A673 (cell line): Measurements from ENCODE around the gene ANO4.

Experiments
- EZH2 ChIP-seq: fragments of 200-600 bp; sonication (generic); IDR thresholded peaks from 2 replicates; pipeline ENCODE4 v1.6.1; 2017; ENCODE audit warnings: borderline replicate concordance, low read depth, mild to moderate bottlenecking, mixed read lengths, antibody characterized with exemption, low read length; ENCODE audit not compliant: poor library complexity, severe bottlenecking
- TF ChIP-seq, protein P1 (sequence below): fragments of 300-800, 200-600 bp; sonication (generic); conservative IDR thresholded peaks from 2 replicates; pipeline ENCODE4 v1.5.1; 2017; ENCODE audit warnings: low read depth, mild to moderate bottlenecking, antibody characterized with exemption, low read length, moderate library complexity, mixed read lengths

DNA sequence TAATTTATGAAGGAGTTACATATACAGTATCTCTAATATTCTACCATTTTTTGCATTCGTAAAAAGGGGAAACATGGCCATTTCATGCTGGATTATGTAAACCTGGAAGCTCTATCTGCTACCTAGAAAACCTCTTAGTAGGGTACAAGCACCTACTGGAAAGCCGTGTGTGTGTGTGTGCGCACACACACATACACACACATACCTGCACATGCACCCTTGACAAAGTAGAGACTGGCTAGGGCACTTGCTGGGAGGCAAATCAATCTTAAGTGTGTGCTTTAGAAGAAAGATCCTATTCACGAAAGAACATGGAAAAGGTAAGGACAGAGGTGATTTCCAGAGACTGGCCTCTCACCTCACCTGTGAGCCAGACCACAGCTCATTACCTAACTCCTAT, 224.6 kb downstream of the ANO4 start:
- no peak for TF ChIP-seq EZH2
- TF ChIP-seq, protein P1, sequence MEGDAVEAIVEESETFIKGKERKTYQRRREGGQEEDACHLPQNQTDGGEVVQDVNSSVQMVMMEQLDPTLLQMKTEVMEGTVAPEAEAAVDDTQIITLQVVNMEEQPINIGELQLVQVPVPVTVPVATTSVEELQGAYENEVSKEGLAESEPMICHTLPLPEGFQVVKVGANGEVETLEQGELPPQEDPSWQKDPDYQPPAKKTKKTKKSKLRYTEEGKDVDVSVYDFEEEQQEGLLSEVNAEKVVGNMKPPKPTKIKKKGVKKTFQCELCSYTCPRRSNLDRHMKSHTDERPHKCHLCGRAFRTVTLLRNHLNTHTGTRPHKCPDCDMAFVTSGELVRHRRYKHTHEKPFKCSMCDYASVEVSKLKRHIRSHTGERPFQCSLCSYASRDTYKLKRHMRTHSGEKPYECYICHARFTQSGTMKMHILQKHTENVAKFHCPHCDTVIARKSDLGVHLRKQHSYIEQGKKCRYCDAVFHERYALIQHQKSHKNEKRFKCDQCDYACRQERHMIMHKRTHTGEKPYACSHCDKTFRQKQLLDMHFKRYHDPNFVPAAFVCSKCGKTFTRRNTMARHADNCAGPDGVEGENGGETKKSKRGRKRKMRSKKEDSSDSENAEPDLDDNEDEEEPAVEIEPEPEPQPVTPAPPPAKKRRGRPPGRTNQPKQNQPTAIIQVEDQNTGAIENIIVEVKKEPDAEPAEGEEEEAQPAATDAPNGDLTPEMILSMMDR: no peak
